Measurements from ENCODE around the gene MALRD1. TPM values are rescaled to one million over a fixed set of nuclear protein-coding genes. Genes with fewer than 3 reads are reported as not detected.

The MALRD1 gene
- total and polyA plus RNA-seq, 2 of the 8 experiments (the other 6 are each of a cell fraction or from before 2014, with no cell fraction given) = 0.32 to 0.35 TPM

GRCh38 chr10:19071946-19072345 lies 23.3 kb downstream of the MALRD1 start:
- no peaks in the 10 kb centered on the region for H3K27me3 ChIP-seq (replicated peaks in 1 of 4; ENCODE audit: control insufficient read depth in 3 of 4, extremely low read depth in 1 of 4, insufficient read depth in 3 of 4, low read length in 3 of 4)
- no peaks in the 10 kb centered on the region for H3K36me3 ChIP-seq (ENCODE audit: control insufficient read depth in 2 of 4, insufficient read depth in 4 of 4, low read length in 3 of 4)
- WGBS, 2 experiments (ENCODE audit: extremely low coverage in 1 of 2, insufficient coverage in 1 of 2, insufficient read length in 1 of 2, insufficient replicate concordance in 2 of 2, low coverage in 1 of 2, low lambda C conversion rate in 2 of 2, missing lambda C conversion rate in 1 of 2) = 87% methylated on average over 7 of the region's 7 CpGs; no CpG with 5 or more reads in 1 of the 2 experiments
- no peaks in the 10 kb centered on the region for H3K79me2 ChIP-seq (ENCODE audit: control insufficient read depth in 1 of 2, insufficient read depth in 2 of 2, low read length in 2 of 2)
- no peak overlapping the region for H3K14ac ChIP-seq (ENCODE audit: insufficient read length)
- H3K4ac ChIP-seq (replicated peaks; ENCODE audit: insufficient read length, low read depth, low read length) = no peak overlapping the region
- H3K9ac ChIP-seq (replicated peaks in 1 of 4; ENCODE audit: extremely low read depth in 1 of 4, low read depth in 3 of 4, low read length in 3 of 4) = no peak overlapping the region
- no peaks in the 10 kb centered on the region for H3K9me3 ChIP-seq (ENCODE audit: insufficient read depth in 2 of 2, low read depth in 1 of 2, low read length in 1 of 2)
- no peak overlapping the region for H4K5ac ChIP-seq (ENCODE audit: insufficient read length, low read depth, low read length)
- DNase-seq (ENCODE audit: low read depth in 1 of 2, low spot score in 2 of 2) = no peak
- CTCF ChIA-PET (ENCODE audit: partially characterized antibody) = interaction anchor here (0.9 kb wide), 1 partner anchor 16 kb away, joined by 3 read pairs; no protein-coding TSS in a partner anchor
- no peak overlapping the region for H2BK12ac ChIP-seq (ENCODE audit: low read depth, low read length)
- H3K56ac ChIP-seq (replicated peaks; ENCODE audit: insufficient read length, low read depth, low read length) = no peak overlapping the region
- H2AK5ac ChIP-seq (ENCODE audit: low read depth, low read length) = no peak overlapping the region
- H3K23ac ChIP-seq (ENCODE audit: insufficient read length) = no peak overlapping the region
- H3K18ac ChIP-seq (ENCODE audit: extremely low read depth, low read length) = no peak overlapping the region
- no peak overlapping the region for H3K4me2 ChIP-seq (ENCODE audit: insufficient read depth in 1 of 2, low read depth in 2 of 2, low read length in 2 of 2)
- H2BK5ac ChIP-seq (ENCODE audit: low read depth, low read length) = no peak overlapping the region
- no peak for FAIRE-seq
- no peak overlapping the region for H4K8ac ChIP-seq (ENCODE audit: extremely low read depth, insufficient read depth, low read length)
- H2BK20ac ChIP-seq (ENCODE audit: low read length) = no peak overlapping the region
- H4K91ac ChIP-seq (replicated peaks; ENCODE audit: insufficient read length, low read length) = no peak overlapping the region
- no peak overlapping the region for H3K27ac ChIP-seq (ENCODE audit: low read depth, low read length)
- no peak overlapping the region for H2AFZ ChIP-seq (ENCODE audit: low read length)
- H4K20me1 ChIP-seq (replicated peaks in 1 of 2; ENCODE audit: control insufficient read depth in 1 of 2, insufficient read depth in 2 of 2, low read length in 2 of 2) = no peaks in the 10 kb centered on the region
- H3K4me1 ChIP-seq (replicated peaks in 1 of 4; ENCODE audit: control insufficient read depth in 3 of 4, insufficient read depth in 4 of 4, low read length in 3 of 4) = no peaks in the 10 kb centered on the region
- no peaks in the 10 kb centered on the region for H3K23me2 ChIP-seq (ENCODE audit: low read depth, low read length)
- POLR2A ChIA-PET (ENCODE audit: partially characterized antibody) = no interaction called here
- no peak overlapping the region for H2BK120ac ChIP-seq (replicated peaks; ENCODE audit: low read depth, low read length)
- no peaks in the 10 kb centered on the region for H3K79me1 ChIP-seq (ENCODE audit: low read depth, low read length)
- no peak overlapping the region for H2BK15ac ChIP-seq (ENCODE audit: low read length)
- H3K4me3 ChIP-seq (ENCODE audit: extremely low read depth in 1 of 4, insufficient read depth in 2 of 4, low read depth in 3 of 4, low read length in 4 of 4) = no peak overlapping the region
- TF ChIP-seq, protein P1, sequence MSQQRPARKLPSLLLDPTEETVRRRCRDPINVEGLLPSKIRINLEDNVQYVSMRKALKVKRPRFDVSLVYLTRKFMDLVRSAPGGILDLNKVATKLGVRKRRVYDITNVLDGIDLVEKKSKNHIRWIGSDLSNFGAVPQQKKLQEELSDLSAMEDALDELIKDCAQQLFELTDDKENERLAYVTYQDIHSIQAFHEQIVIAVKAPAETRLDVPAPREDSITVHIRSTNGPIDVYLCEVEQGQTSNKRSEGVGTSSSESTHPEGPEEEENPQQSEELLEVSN (IDR thresholded peaks at IDR 0.05) = no peak
- TF ChIP-seq SRF (IDR thresholded peaks at IDR 0.05; ENCODE audit: low read depth, low read length) (no peak), GABPA (IDR thresholded peaks at IDR 0.05; ENCODE audit: borderline replicate concordance, insufficient read depth, low read length) (no peak), SP2 (IDR thresholded peaks at IDR 0.05; ENCODE audit: low read length) (no peak), ZNF274 (IDR thresholded peaks at IDR 0.05; ENCODE audit: borderline replicate concordance, extremely low read depth, low read length) (no peak), ASH2L (IDR thresholded peaks at IDR 0.05; ENCODE audit: low read length) (no peak), CHD1 (IDR thresholded peaks at IDR 0.05; ENCODE audit: low read depth, low read length) (no peak), SIN3A (conservative IDR thresholded peaks at IDR 0.05 in 1 of 2, IDR thresholded peaks at IDR 0.05 in 1 of 2; ENCODE audit: low read depth in 1 of 2, low read length in 2 of 2) (no peak), KDM5A (IDR thresholded peaks at IDR 0.05; ENCODE audit: low read length) (no peak), CREB1 (IDR thresholded peaks at IDR 0.05) (no peak), SIRT6 (IDR thresholded peaks at IDR 0.05; ENCODE audit: low read length) (no peak), SUZ12 (IDR thresholded peaks at IDR 0.05; ENCODE audit: low read length) (no peak), TAF7 (optimal IDR thresholded peaks at IDR 0.05; ENCODE audit: borderline replicate concordance, low read depth, low read length) (no peak), BCL11A (IDR thresholded peaks at IDR 0.05; ENCODE audit: low read depth in 2 of 2, low read length in 2 of 2) (no peak), BRCA1 (IDR thresholded peaks at IDR 0.05; ENCODE audit: low read depth, low read length) (no peak), TCF12 (IDR thresholded peaks at IDR 0.05; ENCODE audit: low read depth, low read length) (no peak)
